Testis (tissue), 3 donors: Measurements from ENCODE around the gene SNAP47. TPM values are rescaled to one million over a fixed set of nuclear protein-coding genes. Genes with fewer than 3 reads are reported as not detected.

Experiments used
- DNase-seq: peaks from one replicate; pipeline ENCODE4 v3.0.0-alpha.2; 2019
- H3K27ac ChIP-seq, 2 donors: fragments of 200-600 bp; sonication (generic); one replicate each; pipeline ENCODE4 v1.5.1; 2019
- H3K27me3 ChIP-seq: fragments of 200-600 bp; sonication (generic); one replicate; pipeline ENCODE4 v1.5.1; 2019
- H3K36me3 ChIP-seq: fragments of 200-600 bp; sonication (generic); one replicate; pipeline ENCODE4 v1.5.1; 2017; ENCODE audit warnings: low read depth; ENCODE audit errors: missing control alignments
- H3K4me1 ChIP-seq: fragments of 200-600 bp; sonication (generic); one replicate; pipeline ENCODE4 v1.5.1; 2019
- H3K4me3 ChIP-seq, 2 donors: fragments of 200-600 bp; sonication (generic); one replicate each; pipeline ENCODE4 v1.5.1; 2017 to 2019
- H3K9me3 ChIP-seq: fragments of 200-600 bp; sonication (generic); one replicate; pipeline ENCODE4 v1.5.1; 2017
- POLR2A ChIP-seq: fragments of 450-650 bp; IDR thresholded peaks from one replicate; pipeline ENCODE4 v1.6.1; 2017; ENCODE audit warnings: antibody characterized with exemption, mild to moderate bottlenecking, moderate library complexity
- WGBS, 2 donors: methylation state at CpG; one replicate each; pipeline ENCODE4 v1.1.5; 2018; 5-methylcytosine and 5-hydroxymethylcytosine counted together
- intact Hi-C: fragments of 100-400 bp; cut with DNase I; formaldehyde crosslinking; loops from one replicate; pipeline ENCODE4 v1.15.1; 2023; ENCODE audit warnings: low total_unique reads
- polyA plus RNA-seq: library from polyadenylated mRNA; stranded (reverse); fragments of 350-450 nt; fragmentation: Illumina TruSeq; extraction: RNeasy Lipid Tissue Mini Kit (QIAGEN cat#74804); gene quantifications from one replicate; pipeline ENCODE4 v1.2.3, GENCODE V29; 2014; ENCODE audit warnings: low read depth, low replicate concordance; ENCODE audit not compliant: insufficient read depth
- total RNA-seq, 2 donors: library from RNA; depleted of rRNA; stranded (reverse); fragments of >200 nt; gene quantifications; one replicate each; pipeline ENCODE4 v1.2.3, GENCODE V29; 2016
- TF ChIP-seq, protein P1 (sequence below), 3 experiments: fragments of 450-650 bp in 2 of 3; fragments of 200-600 bp in 1 of 3; sonication (generic) in 1 of 3; IDR thresholded peaks; one replicate each; pipeline ENCODE4 v1.5.1; 2016 to 2019; ENCODE audit warnings: antibody characterized with exemption in 3 of 3, mild to moderate bottlenecking in 2 of 3, moderate library complexity in 1 of 3

Gene SNAP47
- total and polyA plus RNA-seq, 3 donors from 2014 or later, result 72.2 to 80.3 (median 77.6) TPM

DNA sequence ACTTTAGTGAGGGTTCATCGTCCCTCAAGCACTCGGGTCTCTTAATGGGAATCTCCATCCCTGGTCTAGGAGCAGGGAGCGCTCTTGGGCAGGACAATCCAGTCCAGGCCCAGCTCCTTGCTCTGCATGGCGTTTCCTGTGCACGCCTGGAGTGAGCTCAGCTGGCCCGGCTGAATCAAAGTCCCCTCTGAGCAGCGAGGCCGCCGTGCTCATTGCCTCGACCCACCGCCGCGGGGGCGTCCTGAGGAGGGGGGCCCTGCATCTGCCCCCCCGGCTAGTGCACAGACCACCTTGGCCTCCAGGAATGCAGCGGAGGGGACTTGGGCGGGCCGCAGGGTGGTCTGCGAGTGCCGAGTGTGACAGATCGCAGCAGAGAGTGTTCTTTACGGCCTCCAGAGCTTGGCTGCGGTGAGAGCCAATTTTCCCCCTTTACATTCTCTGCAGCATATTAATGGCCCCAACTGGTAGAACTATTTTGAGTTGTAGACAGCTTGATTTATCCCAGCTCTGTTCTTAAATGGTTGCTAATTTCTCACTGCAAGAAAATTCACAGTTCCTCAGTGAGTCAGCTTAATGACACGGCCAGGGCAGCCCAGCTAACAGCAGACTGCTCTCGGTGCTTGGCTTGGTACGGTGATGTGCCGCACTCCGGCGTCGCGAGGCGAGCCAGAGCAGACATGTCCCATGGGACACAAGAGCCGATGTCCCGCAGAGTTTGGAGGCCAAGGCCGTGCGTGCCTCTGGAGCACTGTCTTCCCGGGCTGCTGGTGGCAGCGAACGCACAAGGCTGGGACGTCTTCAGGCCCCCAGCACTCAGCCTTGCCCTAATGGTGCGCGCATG lies 39.8 kb downstream of the SNAP47 start:
- no peaks in the 10 kb centered on the region for H3K9me3 ChIP-seq
- H3K27ac ChIP-seq, result no peak overlapping the region
- DNase-seq, result no peak
- H3K36me3 ChIP-seq, result no peaks in the 10 kb centered on the region
- TF ChIP-seq POLR2A, result no peak
- H3K4me3 ChIP-seq, result no peak overlapping the region
- intact Hi-C loops, result no loop called here
- no peaks in the 10 kb centered on the region for H3K4me1 ChIP-seq
- 58 to 68% methylated on average over 26 to 38 of the region's 42 CpGs for WGBS, 2 donors
- no peaks in the 10 kb centered on the region for H3K27me3 ChIP-seq

DNA sequence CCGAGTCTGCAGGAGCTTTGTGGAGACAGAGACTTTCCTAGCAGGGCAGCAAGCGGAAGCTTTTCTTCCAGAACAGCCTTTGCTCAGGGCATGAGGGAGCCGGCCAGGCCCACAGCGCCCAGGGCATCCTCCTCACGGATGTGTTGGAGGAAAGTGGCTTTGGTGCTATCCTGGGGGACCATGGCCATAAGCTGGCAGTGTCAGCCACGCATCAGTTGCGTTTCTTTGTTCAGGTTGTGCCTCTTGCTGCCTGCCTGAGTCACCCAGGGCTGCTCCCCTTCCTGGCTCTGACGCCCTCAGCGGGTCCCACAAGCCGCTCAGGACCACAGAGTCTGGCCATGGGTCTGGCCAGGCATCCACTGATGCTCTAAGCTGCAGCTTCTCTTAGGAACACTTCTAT lies 40.6 kb downstream of the SNAP47 start:
- no peak overlapping the region for H3K4me3 ChIP-seq
- intact Hi-C loops, result no loop called here
- H3K27ac ChIP-seq, result no peak overlapping the region
- no peaks in the 10 kb centered on the region for H3K4me1 ChIP-seq
- no peaks in the 10 kb centered on the region for H3K36me3 ChIP-seq
- TF ChIP-seq POLR2A, result no peak
- TF ChIP-seq, protein P1, sequence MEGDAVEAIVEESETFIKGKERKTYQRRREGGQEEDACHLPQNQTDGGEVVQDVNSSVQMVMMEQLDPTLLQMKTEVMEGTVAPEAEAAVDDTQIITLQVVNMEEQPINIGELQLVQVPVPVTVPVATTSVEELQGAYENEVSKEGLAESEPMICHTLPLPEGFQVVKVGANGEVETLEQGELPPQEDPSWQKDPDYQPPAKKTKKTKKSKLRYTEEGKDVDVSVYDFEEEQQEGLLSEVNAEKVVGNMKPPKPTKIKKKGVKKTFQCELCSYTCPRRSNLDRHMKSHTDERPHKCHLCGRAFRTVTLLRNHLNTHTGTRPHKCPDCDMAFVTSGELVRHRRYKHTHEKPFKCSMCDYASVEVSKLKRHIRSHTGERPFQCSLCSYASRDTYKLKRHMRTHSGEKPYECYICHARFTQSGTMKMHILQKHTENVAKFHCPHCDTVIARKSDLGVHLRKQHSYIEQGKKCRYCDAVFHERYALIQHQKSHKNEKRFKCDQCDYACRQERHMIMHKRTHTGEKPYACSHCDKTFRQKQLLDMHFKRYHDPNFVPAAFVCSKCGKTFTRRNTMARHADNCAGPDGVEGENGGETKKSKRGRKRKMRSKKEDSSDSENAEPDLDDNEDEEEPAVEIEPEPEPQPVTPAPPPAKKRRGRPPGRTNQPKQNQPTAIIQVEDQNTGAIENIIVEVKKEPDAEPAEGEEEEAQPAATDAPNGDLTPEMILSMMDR (IDR thresholded peaks at IDR 0.05), result no peak
- 86 to 92% methylated on average over 10 of the region's 10 CpGs for WGBS, 2 donors
- no peak for DNase-seq
- no peaks in the 10 kb centered on the region for H3K9me3 ChIP-seq
- H3K27me3 ChIP-seq, result no peaks in the 10 kb centered on the region

DNA sequence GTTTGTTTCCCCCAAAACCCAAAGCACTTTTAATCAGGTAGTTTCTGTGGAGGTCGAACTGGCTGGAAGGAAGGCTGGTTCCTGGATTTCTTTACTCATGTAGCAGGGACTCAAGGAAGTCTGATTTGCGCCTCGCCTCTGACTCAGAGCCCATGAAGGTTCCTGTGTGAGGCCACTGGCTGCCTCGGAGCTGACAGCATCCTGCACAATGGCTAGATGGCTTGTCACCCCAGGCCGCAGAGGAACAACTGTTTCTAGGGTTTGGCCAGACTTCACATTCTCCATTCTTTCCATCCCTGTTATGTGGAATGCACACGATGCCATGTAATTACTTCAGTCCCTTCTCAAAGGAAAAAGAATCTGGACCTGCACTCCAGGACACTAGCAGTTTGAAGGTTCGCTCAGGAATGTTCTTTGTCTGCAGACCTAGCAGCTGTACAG lies 41.1 kb downstream of the SNAP47 start:
- H3K27me3 ChIP-seq, result no peaks in the 10 kb centered on the region
- no peak for DNase-seq
- no peak overlapping the region for H3K27ac ChIP-seq
- WGBS, 2 donors, result 72 to 80% methylated on average over 6 to 7 of the region's 7 CpGs
- H3K36me3 ChIP-seq, result no peaks in the 10 kb centered on the region
- H3K4me3 ChIP-seq, result no peak overlapping the region
- TF ChIP-seq, protein P1 (IDR thresholded peaks at IDR 0.05), result no peak
- H3K9me3 ChIP-seq, result no peaks in the 10 kb centered on the region
- no peaks in the 10 kb centered on the region for H3K4me1 ChIP-seq
- intact Hi-C loops, result no loop called here

DNA sequence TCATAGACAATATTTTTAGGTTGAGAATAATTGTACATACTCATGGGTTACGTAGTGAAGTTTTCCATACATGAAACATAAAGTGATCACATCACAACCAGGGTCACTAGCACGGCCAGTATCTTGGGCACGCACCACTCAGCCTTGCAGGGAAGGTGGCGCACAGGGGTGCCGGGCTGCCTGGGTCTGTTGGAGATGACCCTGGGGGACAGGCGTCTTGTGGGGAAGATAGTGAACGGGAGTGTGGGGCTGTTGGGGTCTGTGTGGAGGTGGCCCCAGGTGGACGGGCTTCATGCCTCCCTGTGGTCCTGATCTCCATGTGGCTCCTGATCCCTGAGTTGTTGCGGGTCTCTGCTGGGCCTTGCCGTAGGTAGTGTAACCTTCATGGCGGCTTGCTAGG lies 41.9 kb downstream of the SNAP47 start:
- intact Hi-C loops, result no loop called here
- Histone ChIP-seq H3K9me3 (no peaks in the 10 kb centered on the region), H3K27me3 (no peaks in the 10 kb centered on the region), H3K27ac (no peak overlapping the region), H3K4me1 (no peaks in the 10 kb centered on the region), H3K36me3 (no peaks in the 10 kb centered on the region), H3K4me3 (no peak overlapping the region)
- no peak for DNase-seq
- WGBS, 2 donors, result 91 to 97% methylated on average over 11 of the region's 11 CpGs
- TF ChIP-seq, protein P1 (IDR thresholded peaks at IDR 0.05), result no peak
- no peak for TF ChIP-seq POLR2A

DNA sequence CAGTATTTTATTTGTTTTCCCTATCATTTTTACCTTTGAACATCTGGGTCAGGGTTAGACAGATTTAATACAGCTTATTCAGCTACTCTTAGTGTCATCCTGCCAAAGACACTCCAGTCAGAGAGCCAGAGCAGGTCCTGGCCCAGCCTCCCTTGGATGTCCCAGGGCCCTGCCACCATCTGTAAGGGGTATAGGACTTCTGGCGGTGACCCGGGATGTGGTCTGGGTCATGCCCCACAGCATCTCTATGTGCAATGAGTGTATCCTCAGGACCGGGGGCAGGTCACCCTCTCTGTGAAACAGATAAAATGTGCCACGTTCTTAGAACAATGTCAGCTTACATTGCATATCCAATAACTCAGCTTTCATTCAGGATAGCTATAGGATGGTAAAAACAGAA lies 42.4 kb downstream of the SNAP47 start:
- Histone ChIP-seq H3K27ac (no peak overlapping the region), H3K36me3 (no peaks in the 10 kb centered on the region), H3K4me1 (no peaks in the 10 kb centered on the region), H3K9me3 (no peaks in the 10 kb centered on the region), H3K27me3 (no peaks in the 10 kb centered on the region), H3K4me3 (no peak overlapping the region)
- WGBS, 2 donors, result 87 to 91% methylated on average over 4 of the region's 4 CpGs
- DNase-seq, result no peak
- TF ChIP-seq POLR2A, result no peak
- TF ChIP-seq, protein P1 (IDR thresholded peaks at IDR 0.05), result no peak
- intact Hi-C loops, result no loop called here
